Astrocyte of the spinal cord (primary cell): Measurements from ENCODE around the gene NDUFS3.
"Not testable (repeated sequence)": the region's sequence is repeated elsewhere in the genome, so short reads cannot be mapped to it uniquely, and the experiment has no call there.

Source experiments
- DNase-seq: peaks from one replicate; pipeline ENCODE4 v3.0.0; 2011; ENCODE audit warnings: low read depth, low spot score
- H3K4me3 ChIP-seq: 2 replicates; pipeline ENCODE4 v1.5.1; 2011; ENCODE audit warnings: low read depth, mild to moderate bottlenecking, low read length, moderate library complexity
- in situ Hi-C: cut with HindIII; loops from 2 replicates; pipeline ENCODE4 v1.10.0; 2017; ENCODE audit warnings: low sequenced_read_pairs
- TF ChIP-seq, protein P1 (sequence below): IDR thresholded peaks from 2 replicates; pipeline ENCODE4 v1.5.1; 2012; ENCODE audit warnings: low read depth, mild to moderate bottlenecking, low read length, inconsistent platforms

The NDUFS3 gene

DNA sequence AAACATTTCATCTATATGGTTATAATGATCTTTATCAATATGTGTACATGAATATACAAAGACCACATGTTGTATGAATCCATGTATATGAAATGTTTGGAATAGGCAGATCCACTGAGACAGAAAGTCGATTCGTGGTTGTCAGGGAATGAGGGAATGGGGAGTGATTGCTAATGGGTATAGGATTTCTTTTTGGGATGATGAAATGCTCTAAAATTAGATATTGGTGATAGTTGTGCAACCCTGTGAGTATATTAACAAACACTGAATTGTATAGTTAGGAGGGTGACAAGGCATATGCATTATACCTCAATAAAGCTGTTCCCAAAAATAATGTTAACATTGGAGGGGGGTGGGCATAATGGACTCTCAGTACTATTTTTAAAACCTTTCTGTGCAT lies 18.4 kb upstream of the NDUFS3 start:
- TF ChIP-seq, protein P1, sequence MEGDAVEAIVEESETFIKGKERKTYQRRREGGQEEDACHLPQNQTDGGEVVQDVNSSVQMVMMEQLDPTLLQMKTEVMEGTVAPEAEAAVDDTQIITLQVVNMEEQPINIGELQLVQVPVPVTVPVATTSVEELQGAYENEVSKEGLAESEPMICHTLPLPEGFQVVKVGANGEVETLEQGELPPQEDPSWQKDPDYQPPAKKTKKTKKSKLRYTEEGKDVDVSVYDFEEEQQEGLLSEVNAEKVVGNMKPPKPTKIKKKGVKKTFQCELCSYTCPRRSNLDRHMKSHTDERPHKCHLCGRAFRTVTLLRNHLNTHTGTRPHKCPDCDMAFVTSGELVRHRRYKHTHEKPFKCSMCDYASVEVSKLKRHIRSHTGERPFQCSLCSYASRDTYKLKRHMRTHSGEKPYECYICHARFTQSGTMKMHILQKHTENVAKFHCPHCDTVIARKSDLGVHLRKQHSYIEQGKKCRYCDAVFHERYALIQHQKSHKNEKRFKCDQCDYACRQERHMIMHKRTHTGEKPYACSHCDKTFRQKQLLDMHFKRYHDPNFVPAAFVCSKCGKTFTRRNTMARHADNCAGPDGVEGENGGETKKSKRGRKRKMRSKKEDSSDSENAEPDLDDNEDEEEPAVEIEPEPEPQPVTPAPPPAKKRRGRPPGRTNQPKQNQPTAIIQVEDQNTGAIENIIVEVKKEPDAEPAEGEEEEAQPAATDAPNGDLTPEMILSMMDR = no peak
- no peak overlapping the region for H3K4me3 ChIP-seq
- no peak for DNase-seq
- in situ Hi-C loops = no loop called here

DNA sequence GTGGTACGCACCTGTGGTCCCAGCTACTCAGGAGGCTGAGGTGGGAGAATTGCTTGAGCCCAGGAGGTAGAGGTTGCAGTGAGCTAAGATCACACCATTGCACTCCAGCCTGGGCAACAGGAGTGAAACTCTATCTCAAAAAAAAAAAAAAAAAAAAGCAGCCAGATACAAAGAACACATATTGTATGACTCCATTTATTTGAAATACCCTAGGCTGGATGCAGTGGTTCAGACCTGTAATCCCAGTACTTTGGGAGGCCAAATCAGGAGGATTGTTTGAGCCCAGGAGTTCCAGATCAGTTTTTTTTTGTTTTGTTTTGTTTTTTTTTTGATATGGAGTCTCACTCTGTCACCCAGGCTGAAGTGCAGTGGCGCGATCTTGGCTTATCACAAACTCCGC lies 16.5 kb upstream of the NDUFS3 start:
- DNase-seq, H3K4me3 ChIP-seq, in situ Hi-C loops: not testable (repeated sequence)

DNA sequence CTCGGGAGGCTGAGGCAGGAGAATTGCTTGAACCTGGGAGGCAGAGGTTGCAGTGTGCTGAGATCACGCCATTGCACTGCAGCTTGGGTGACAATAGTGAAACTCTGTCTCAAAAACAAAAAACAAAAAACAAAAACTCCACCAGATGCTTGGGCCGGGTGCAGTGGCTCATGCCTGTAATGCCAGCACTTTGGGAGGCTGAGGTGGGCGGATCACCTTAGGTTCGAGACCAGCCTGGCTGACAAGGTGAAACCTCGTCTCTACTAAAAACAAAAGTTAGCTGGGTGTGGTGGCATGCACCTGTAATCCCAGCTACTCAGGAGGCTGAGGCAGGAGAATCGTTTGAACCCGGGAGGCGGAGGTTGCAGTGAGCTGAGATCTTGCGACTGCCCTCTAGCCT lies 14.5 kb upstream of the NDUFS3 start:
- in situ Hi-C loops = not testable (repeated sequence)

DNA sequence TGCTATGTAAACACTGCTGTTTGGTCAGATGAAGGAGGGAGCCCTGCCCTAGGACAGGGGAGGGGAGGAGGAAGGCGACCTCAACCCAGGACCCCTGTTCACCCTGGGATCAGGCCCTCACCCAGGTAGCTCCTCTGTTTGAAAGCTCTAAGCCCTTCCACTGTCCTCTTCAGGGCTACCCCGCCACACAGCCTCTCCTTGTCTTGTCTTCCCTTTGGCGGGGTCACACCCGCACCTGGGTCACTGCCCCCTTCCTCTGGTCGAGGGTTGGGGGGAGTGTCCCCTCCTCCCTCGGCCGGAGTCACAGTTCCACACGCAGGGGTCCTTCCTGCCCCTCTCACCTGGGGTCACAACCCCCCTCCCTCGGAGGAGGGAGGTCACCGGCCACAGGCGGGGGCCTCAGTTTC lies 13.9 kb upstream of the NDUFS3 start:
- DNase-seq = no peak
- in situ Hi-C loops = no loop called here
- H3K4me3 ChIP-seq = peak overlapping the region; percentile 70
- TF ChIP-seq, protein P1 = no peak

More for the DNA sequence above, 14.5 kb upstream of the NDUFS3 start:
- not testable (repeated sequence) for H3K4me3 ChIP-seq, DNase-seq

DNA sequence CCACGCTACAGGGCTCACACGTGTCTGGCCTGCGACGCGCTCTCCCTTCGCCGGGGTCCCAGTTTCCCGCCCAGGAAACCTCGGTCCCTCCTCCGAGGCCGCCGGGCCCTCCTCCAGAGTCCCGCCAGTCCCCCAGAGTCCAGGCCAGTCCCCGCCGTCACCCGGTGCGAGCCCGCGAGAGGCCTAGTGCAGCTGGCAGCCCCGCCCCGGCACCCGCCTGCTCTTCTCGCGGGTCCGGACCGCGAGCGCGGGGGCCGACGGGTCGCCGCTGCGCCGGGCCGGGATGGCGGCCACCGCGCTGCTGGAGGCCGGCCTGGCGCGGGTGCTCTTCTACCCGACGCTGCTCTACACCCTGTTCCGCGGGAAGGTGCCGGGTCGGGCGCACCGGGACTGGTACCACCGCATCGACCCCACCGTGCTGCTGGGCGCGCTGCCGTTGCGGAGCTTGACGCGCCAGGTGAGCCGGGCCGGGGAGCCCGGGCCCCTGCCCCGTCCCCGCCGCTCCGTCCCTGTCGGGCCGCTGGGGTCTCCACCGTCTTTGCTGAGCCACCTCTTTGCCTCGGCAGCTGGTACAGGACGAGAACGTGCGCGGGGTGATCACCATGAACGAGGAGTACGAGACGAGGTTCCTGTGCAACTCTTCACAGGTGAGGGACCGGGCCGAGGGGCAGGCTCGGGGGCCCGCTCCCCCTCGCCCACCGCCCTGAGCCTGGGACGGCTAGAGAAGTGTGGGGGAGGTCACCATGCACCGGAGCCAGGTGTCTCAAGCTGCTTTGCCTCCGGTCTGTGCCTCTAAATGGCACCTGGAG lies 13.3 kb upstream of the NDUFS3 start, which contains the start of gene PTPMT1:
Gene PTPMT1, plus strand, starts transcription at position 260 of the 809 bp plus-strand sequence. Its CDS starts 24 bp downstream, at position 284.
- peak within 1 kb of the TSS; percentile 70 for H3K4me3 ChIP-seq
- in situ Hi-C loops = no loop called here
- TF ChIP-seq, protein P1 = no peak
- DNase-seq = peak; percentile 61

DNA sequence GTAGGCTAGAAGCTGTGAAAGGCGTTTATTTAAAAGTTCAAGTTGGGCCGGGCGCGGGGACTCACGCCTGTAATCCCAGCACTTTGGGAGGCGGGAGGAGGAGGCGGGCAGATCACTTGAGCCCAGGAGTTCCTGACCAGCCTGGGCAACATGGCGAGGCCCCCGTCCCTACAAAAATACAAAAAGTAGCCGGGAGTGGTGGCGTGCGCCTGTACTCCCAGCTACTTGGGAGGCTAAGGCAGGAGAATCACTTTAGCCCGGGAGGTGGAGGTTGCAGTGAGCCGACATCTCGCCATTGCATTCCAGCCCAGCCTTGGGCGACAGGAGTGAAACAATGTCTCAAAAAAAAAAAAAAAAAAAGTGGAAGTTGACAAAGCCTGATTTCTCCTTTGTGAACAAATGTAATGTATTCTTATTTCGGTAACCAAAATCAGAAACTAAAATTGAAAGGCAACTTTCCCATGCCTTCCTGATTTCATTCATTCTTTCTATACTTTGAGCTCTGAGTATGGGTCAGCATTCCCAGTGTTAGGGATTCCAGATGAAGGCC lies 12.7 kb upstream of the NDUFS3 start:
- in situ Hi-C loops = no loop called here
- no peak for DNase-seq
- peak overlapping the region; percentile 70 for H3K4me3 ChIP-seq
- TF ChIP-seq, protein P1 = no peak

DNA sequence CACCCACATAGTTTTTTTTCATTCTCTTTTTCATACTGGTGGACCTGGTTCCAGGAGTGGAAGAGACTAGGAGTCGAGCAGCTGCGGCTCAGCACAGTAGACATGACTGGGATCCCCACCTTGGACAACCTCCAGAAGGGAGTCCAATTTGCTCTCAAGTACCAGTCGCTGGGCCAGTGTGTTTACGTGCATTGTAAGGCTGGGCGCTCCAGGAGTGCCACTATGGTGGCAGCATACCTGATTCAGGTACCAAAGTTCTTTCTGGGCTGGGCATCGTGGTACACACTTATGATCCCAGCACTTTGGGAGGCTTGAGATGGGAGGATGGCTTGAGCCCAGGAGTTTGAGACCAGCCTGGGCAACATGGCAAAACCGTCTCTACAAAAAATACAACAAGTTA lies 9.2 kb upstream of the NDUFS3 start:
- TF ChIP-seq, protein P1 = no peak
- no peak overlapping the region for H3K4me3 ChIP-seq
- DNase-seq = no peak
- in situ Hi-C loops = no loop called here
